ENCODE data around the gene CDH5.

CDH5 gene, protein sequence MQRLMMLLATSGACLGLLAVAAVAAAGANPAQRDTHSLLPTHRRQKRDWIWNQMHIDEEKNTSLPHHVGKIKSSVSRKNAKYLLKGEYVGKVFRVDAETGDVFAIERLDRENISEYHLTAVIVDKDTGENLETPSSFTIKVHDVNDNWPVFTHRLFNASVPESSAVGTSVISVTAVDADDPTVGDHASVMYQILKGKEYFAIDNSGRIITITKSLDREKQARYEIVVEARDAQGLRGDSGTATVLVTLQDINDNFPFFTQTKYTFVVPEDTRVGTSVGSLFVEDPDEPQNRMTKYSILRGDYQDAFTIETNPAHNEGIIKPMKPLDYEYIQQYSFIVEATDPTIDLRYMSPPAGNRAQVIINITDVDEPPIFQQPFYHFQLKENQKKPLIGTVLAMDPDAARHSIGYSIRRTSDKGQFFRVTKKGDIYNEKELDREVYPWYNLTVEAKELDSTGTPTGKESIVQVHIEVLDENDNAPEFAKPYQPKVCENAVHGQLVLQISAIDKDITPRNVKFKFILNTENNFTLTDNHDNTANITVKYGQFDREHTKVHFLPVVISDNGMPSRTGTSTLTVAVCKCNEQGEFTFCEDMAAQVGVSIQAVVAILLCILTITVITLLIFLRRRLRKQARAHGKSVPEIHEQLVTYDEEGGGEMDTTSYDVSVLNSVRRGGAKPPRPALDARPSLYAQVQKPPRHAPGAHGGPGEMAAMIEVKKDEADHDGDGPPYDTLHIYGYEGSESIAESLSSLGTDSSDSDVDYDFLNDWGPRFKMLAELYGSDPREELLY

DNA sequence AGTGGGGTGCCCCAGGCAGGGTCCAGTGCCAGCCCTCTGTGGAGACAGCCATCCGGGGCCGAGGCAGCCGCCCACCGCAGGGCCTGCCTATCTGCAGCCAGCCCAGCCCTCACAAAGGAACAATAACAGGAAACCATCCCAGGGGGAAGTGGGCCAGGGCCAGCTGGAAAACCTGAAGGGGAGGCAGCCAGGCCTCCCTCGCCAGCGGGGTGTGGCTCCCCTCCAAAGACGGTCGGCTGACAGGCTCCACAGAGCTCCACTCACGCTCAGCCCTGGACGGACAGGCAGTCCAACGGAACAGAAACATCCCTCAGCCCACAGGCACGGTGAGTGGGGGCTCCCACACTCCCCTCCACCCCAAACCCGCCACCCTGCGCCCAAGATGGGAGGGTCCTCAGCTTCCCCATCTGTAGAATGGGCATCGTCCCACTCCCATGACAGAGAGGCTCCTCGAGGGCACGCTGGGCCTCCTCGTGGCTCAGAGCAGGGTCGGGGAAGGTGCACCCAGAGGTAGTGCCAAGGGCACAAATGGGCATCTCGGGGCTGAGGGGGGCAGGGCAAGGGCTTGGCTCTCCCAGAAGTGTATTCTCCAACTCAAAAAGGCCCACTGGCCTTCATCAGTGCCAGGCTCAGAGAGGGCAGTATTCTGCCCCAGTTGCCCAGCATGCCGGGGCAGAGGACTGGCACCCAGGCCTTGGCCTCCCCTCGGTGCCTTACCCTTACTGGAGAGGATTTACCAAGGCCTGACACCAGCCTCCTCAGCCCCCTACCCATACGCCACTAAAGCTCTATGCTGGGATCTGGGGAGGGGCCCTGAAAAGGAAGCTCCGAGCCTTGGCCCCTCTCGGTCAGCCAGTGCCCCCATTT, at the start of gene CDH5:
Gene CDH5 (plus strand): TSS at position 259 of the 867 bp plus-strand sequence. CDS start 12,647 bp downstream, outside the sequence.
- POLR2A ChIA-PET = no interaction called here
- TF ChIP-seq, protein P1, sequence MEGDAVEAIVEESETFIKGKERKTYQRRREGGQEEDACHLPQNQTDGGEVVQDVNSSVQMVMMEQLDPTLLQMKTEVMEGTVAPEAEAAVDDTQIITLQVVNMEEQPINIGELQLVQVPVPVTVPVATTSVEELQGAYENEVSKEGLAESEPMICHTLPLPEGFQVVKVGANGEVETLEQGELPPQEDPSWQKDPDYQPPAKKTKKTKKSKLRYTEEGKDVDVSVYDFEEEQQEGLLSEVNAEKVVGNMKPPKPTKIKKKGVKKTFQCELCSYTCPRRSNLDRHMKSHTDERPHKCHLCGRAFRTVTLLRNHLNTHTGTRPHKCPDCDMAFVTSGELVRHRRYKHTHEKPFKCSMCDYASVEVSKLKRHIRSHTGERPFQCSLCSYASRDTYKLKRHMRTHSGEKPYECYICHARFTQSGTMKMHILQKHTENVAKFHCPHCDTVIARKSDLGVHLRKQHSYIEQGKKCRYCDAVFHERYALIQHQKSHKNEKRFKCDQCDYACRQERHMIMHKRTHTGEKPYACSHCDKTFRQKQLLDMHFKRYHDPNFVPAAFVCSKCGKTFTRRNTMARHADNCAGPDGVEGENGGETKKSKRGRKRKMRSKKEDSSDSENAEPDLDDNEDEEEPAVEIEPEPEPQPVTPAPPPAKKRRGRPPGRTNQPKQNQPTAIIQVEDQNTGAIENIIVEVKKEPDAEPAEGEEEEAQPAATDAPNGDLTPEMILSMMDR (IDR thresholded peaks at IDR 0.05; ENCODE audit: control extremely low read depth, extremely low read depth, low read depth, missing control alignments) = no peak
- DNase-seq (ENCODE audit: extremely low spot score) = no peak
- CTCF ChIA-PET = interaction anchor here (1.3 to 5.9 kb wide), 5 partner anchors 9 to 223 kb away, joined by 3 to 42 read pairs (median 16); no protein-coding TSS in a partner anchor

DNA sequence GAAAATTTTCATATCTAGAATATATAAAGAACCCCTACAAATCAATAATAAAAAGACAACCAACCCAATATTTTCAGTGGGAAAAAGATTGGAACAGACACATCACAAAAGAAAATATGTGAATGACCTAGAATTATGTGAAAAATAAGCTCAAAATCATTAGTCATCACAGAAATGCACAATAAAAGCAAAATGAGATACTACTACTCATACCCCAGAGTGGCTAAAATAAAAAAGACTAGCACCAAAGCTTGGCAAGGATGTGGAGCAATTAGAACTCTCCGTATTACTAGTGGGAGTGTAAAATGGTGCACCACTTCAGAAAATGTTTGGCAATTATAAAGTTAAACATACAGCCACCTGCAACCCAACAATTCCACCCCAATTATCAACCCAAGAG, 48.0 kb upstream of the CDH5 start:
- POLR2A ChIA-PET = no interaction called here

DNA sequence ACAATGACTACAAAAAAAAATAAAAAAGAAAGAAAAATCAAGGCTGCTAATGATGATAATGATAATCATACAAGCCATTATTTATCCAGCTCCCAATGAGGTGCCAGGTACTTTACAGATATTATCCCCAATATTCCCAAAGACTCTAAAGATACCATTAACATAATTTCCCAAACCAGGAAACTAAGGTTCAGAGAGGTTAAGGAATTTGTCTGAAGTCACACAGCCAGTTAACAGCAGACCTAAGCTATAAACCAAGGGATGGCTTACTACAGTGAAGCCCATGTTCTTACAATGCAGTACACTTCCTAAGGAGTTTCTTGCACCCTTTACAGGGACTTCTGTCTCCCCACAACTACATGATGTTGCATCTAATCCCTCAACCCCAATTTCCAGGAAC, 45.7 kb upstream of the CDH5 start:
- POLR2A ChIA-PET = no interaction called here
- DNase-seq (ENCODE audit: extremely low spot score) = no peak
- CTCF ChIA-PET = interaction anchor here (21.7 kb wide), 1 partner anchor 21 kb away, joined by 150 read pairs; no protein-coding TSS in a partner anchor
- TF ChIP-seq, protein P1 (IDR thresholded peaks at IDR 0.05; ENCODE audit: control extremely low read depth, extremely low read depth, low read depth, missing control alignments) = no peak

More for the DNA sequence above, 48.0 kb upstream of the CDH5 start:
- CTCF ChIA-PET = interaction anchor here (1.3 to 21.7 kb wide), 4 partner anchors 23 to 58 kb away, joined by 3 to 150 read pairs (median 6); no protein-coding TSS in a partner anchor
- no peak for DNase-seq (ENCODE audit: extremely low spot score)
- TF ChIP-seq, protein P1 (IDR thresholded peaks at IDR 0.05; ENCODE audit: control extremely low read depth, extremely low read depth, low read depth, missing control alignments) = no peak

DNA sequence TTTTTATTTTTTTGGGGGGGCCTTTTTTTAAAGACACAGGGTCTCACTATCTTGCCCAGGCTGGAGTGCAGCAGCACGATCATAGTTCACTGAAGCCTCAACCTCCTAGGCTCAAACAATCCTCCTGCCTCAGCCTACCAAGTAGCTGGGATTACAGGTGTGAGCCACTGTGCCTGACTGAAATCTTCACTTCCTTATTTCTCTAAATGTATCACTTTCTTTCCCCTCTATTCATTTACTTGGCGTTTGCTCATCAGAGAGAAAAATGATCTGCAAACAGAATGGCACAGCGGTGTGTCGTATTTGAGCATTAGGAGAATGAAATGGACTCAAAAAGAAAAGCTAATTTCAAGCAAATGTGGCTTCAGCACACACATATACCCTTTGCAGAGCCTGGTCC, 44.3 kb upstream of the CDH5 start:
- ChIA-PET CTCF (interaction anchor here (21.7 kb wide), 1 partner anchor 20 kb away, joined by 150 read pairs; no protein-coding TSS in a partner anchor), POLR2A (no interaction called here)
- TF ChIP-seq, protein P1 (IDR thresholded peaks at IDR 0.05; ENCODE audit: control extremely low read depth, extremely low read depth, low read depth, missing control alignments) = no peak
- no peak for DNase-seq (ENCODE audit: extremely low spot score)

DNA sequence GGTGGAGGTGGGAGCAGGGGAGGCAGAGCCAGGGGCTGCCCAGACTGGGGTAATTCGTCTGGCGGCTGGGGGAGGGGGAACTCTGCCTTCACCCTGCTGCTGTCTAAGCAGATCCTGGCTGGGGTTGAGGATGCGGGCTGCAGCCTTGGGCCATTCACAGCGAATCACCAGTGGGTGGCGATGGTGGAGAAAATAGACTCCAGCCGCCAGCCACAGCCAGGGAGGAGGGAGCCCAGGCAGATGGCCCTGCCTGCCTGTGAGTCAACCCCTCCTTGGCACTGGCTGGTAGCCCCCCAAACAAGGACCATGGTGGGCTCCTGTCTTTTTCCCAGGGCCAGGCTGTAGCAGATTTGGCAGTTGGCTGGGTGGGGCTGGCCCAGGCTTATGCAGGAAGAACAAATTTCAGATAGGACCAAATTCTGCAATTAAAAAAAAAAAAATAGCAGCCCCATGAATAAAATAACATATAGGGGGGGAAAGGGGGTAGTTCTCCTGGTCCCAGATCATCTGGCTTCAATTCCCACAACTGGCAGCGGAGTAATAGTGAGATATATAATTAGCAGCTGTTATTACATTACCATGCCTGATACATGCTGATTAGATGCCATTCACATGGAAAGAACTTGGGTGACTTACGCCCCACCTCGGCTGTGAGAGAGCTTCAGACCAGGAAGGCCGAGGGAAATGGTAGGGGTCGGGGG, 41.5 kb upstream of the CDH5 start:
- POLR2A ChIA-PET = no interaction called here
- TF ChIP-seq, protein P1 (IDR thresholded peaks at IDR 0.05; ENCODE audit: control extremely low read depth, extremely low read depth, low read depth, missing control alignments) = no peak
- DNase-seq (ENCODE audit: extremely low spot score) = no peak
- CTCF ChIA-PET = interaction anchor here (1.1 to 21.7 kb wide), 2 partner anchors 17 to 33 kb away, joined by 3 to 150 read pairs; no protein-coding TSS in a partner anchor

Data from GM10248 (cell line).